Measurements from ENCODE around the gene GAS7. TPM values are rescaled to one million over a fixed set of nuclear protein-coding genes. Genes with fewer than 3 reads are reported as not detected.

GAS7 gene
- total RNA-seq, 2 donors from 2014 or later: 10.3 to 144 TPM

GRCh38 chr17:10126616-10127501, 71.5 kb downstream of the GAS7 start:
- Histone ChIP-seq H3K4me1 (replicated peaks) (no peaks in the 10 kb centered on the region), H3K36me3 (no peaks in the 10 kb centered on the region), H3K27ac (no peak overlapping the region), H3K4me3 (no peak overlapping the region), H3K27me3 (replicated peaks; ENCODE audit: insufficient read depth) (no peaks in the 10 kb centered on the region), H3K9me3 (no peaks in the 10 kb centered on the region)
- 60% methylated on average over 16 of the region's 16 CpGs for WGBS
- intact Hi-C loops (cut with DNase I): no loop called here
- no peak for DNase-seq (ENCODE audit: low spot score)
- no peak for TF ChIP-seq POLR2A (IDR thresholded peaks at IDR 0.05)
- no peak for TF ChIP-seq POLR2AphosphoS5 (IDR thresholded peaks at IDR 0.05)
- TF ChIP-seq CTCF (IDR thresholded peaks at IDR 0.05): no peak

GRCh38 chr17:10126276-10126615, 72.2 kb downstream of the GAS7 start:
- no peaks in the 10 kb centered on the region for H3K4me1 ChIP-seq (replicated peaks)
- WGBS: 81% methylated on average over 18 of the region's 18 CpGs
- H3K27me3 ChIP-seq (replicated peaks; ENCODE audit: insufficient read depth): no peaks in the 10 kb centered on the region
- no peak for DNase-seq (ENCODE audit: low spot score)
- H3K9me3 ChIP-seq: no peaks in the 10 kb centered on the region
- intact Hi-C loops (cut with DNase I): no loop called here
- H3K27ac ChIP-seq: no peak overlapping the region
- H3K4me3 ChIP-seq: no peak overlapping the region
- TF ChIP-seq POLR2A (IDR thresholded peaks at IDR 0.05) (no peak), CTCF (IDR thresholded peaks at IDR 0.05) (no peak), POLR2AphosphoS5 (IDR thresholded peaks at IDR 0.05) (no peak)
- no peaks in the 10 kb centered on the region for H3K36me3 ChIP-seq

GRCh38 chr17:10125531-10126275, 72.7 kb downstream of the GAS7 start:
- WGBS: 52% methylated on average over 11 of the region's 11 CpGs
- Histone ChIP-seq H3K4me3 (no peak overlapping the region), H3K9me3 (no peaks in the 10 kb centered on the region), H3K27ac (no peak overlapping the region), H3K4me1 (replicated peaks) (no peaks in the 10 kb centered on the region), H3K27me3 (replicated peaks; ENCODE audit: insufficient read depth) (no peaks in the 10 kb centered on the region), H3K36me3 (no peaks in the 10 kb centered on the region)
- TF ChIP-seq POLR2A (IDR thresholded peaks at IDR 0.05): no peak
- TF ChIP-seq POLR2AphosphoS5 (IDR thresholded peaks at IDR 0.05): no peak
- no peak for TF ChIP-seq CTCF (IDR thresholded peaks at IDR 0.05)
- DNase-seq (ENCODE audit: low spot score): no peak
- intact Hi-C loops (cut with DNase I): no loop called here

DNA sequence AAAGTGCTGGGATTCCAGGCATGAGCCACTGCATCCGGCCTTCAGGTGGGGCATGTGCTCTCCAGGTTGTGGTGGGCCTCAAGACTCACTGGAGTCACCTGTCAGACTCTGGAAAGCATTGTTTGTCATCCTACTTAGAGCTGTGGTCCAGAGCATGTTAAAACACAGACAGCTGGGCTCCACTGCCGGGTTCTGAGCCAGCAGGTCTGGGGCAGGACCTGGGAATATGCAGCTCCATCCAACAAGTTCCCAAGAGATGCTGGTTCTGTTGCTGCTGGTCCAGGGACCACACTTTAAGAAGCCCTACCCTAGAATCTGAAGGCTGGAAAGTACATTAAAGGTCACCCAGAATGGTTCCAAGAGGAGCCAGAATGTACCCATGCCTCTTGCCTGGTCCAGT, 75.3 kb downstream of the GAS7 start:
- H3K27me3 ChIP-seq (replicated peaks; ENCODE audit: insufficient read depth): no peaks in the 10 kb centered on the region
- no peaks in the 10 kb centered on the region for H3K36me3 ChIP-seq
- no peak overlapping the region for H3K27ac ChIP-seq
- H3K4me3 ChIP-seq: no peak overlapping the region
- TF ChIP-seq CTCF (IDR thresholded peaks at IDR 0.05): no peak
- TF ChIP-seq POLR2AphosphoS5 (IDR thresholded peaks at IDR 0.05): no peak
- no peak for TF ChIP-seq POLR2A (IDR thresholded peaks at IDR 0.05)
- intact Hi-C loops (cut with DNase I): no loop called here
- no peak for DNase-seq (ENCODE audit: low spot score)
- H3K9me3 ChIP-seq: no peaks in the 10 kb centered on the region
- WGBS: 56% methylated on average over 2 of the region's 2 CpGs
- no peaks in the 10 kb centered on the region for H3K4me1 ChIP-seq (replicated peaks)

Measured in prostate gland (tissue), 2 donors.